ENCODE measurements around the gene PRUNE2. TPM values are rescaled to one million over a fixed set of nuclear protein-coding genes. Genes with fewer than 3 reads are reported as not detected.

The PRUNE2 gene
- total RNA-seq, 1 experiment from 2014 or later, result 0.59 TPM

GRCh38 chr9:76910861-76911260 is 4.9 kb upstream of the PRUNE2 start (continued):
- TF ChIP-seq REST (IDR thresholded peaks at IDR 0.05; ENCODE audit: low read depth), result no peak
- TF ChIP-seq POLR2AphosphoS5 (IDR thresholded peaks at IDR 0.05; ENCODE audit: low read depth, low read length), result no peak
- no peak for TF ChIP-seq EGR1 (IDR thresholded peaks at IDR 0.05; ENCODE audit: low read depth)
- TF ChIP-seq ZFX (IDR thresholded peaks at IDR 0.05), result no peak

GRCh38 chr9:76906647-76906975 is 697 bp upstream of the PRUNE2 start:
- ATAC-seq (no peak), DNase-seq (ENCODE audit: low read depth, low spot score) (no peak)
- ChIA-PET POLR2A (no interaction called here), CTCF (no interaction called here), RAD21 (ENCODE audit: low non-redundant PET in 1 of 2, low total read pairs in 2 of 2, uncharacterized antibody in 2 of 2, unreplicated experiment in 2 of 2) (no interaction called here)
- no peak overlapping the region for H2AFZ ChIP-seq (ENCODE audit: low read depth, low read length, poor library complexity, severe bottlenecking)
- H3K27ac ChIP-seq (ENCODE audit: low read depth, low read length), result no peak overlapping the region
- no peaks in the 10 kb centered on the region for H3K9me3 ChIP-seq (ENCODE audit: control insufficient read depth in 1 of 2, insufficient read depth in 1 of 2, low read depth in 1 of 2, low read length in 2 of 2)
- no peaks in the 10 kb centered on the region for H4K20me1 ChIP-seq (ENCODE audit: insufficient read depth)
- H3K79me2 ChIP-seq (ENCODE audit: insufficient read depth, low read length), result no peaks in the 10 kb centered on the region
- H3K4me1 ChIP-seq (ENCODE audit: control insufficient read depth in 1 of 2, insufficient read depth in 2 of 2, low read length in 2 of 2), result peaks cover 0 to under 1% of the 10 kb centered on the region in 2 experiments; a peak in 1 of 4 replicates
- no peak overlapping the region for H3K4me3 ChIP-seq (replicated peaks in 1 of 2; ENCODE audit: low read depth in 1 of 2, low read length in 2 of 2)
- H3K4me2 ChIP-seq (ENCODE audit: low read length), result no peak overlapping the region
- H3K27me3 ChIP-seq (ENCODE audit: insufficient read depth, low read length), result peaks cover 45% of the 10 kb centered on the region
- H3K9me2 ChIP-seq (ENCODE audit: insufficient read depth), result no peaks in the 10 kb centered on the region
- no TSS peak for BruUV-seq (replicated peaks)
- intact Hi-C loops (cut with micrococcal nuclease), result no loop called here
- H3K36me3 ChIP-seq (ENCODE audit: control insufficient read depth in 1 of 2, insufficient read depth in 2 of 2, low read length in 2 of 2), result no peaks in the 10 kb centered on the region
- TF ChIP-seq ATF3 (IDR thresholded peaks at IDR 0.05), result no peak
- TF ChIP-seq ZFX (IDR thresholded peaks at IDR 0.05), result no peak
- TF ChIP-seq MAX (IDR thresholded peaks at IDR 0.05), result no peak
- TF ChIP-seq JUND (IDR thresholded peaks at IDR 0.05), result no peak
- no peak for TF ChIP-seq RAD21 (IDR thresholded peaks at IDR 0.05; ENCODE audit: low read depth)
- no peak for TF ChIP-seq POLR2A (IDR thresholded peaks at IDR 0.05; ENCODE audit: borderline replicate concordance, extremely low read depth, insufficient read depth, insufficient read length)
- TF ChIP-seq REST (IDR thresholded peaks at IDR 0.05; ENCODE audit: low read depth), result no peak
- no peak for TF ChIP-seq ZNF274 (IDR thresholded peaks at IDR 0.05; ENCODE audit: low read depth, low read length)
- no peak for TF ChIP-seq FOSL1 (IDR thresholded peaks at IDR 0.05; ENCODE audit: low read depth)
- no peak for TF ChIP-seq ZBTB33 (IDR thresholded peaks at IDR 0.05; ENCODE audit: extremely low read depth, insufficient replicate concordance, low read length)
- no peak for TF ChIP-seq EGR1 (IDR thresholded peaks at IDR 0.05; ENCODE audit: low read depth)
- TF ChIP-seq EZH2phosphoT487 (IDR thresholded peaks at IDR 0.05; ENCODE audit: borderline replicate concordance), result no peak
- TF ChIP-seq YY1 (IDR thresholded peaks at IDR 0.05; ENCODE audit: extremely low read depth, insufficient replicate concordance, low read depth, low read length), result no peak
- no peak for TF ChIP-seq SRF (IDR thresholded peaks at IDR 0.05; ENCODE audit: low read depth)
- TF ChIP-seq CBX3 (IDR thresholded peaks at IDR 0.05; ENCODE audit: low read depth), result no peak
- no peak for TF ChIP-seq SP1 (IDR thresholded peaks at IDR 0.05; ENCODE audit: low read depth)
- TF ChIP-seq ELF1 (IDR thresholded peaks at IDR 0.05; ENCODE audit: borderline replicate concordance, low read depth), result no peak
- H3K9ac ChIP-seq (ENCODE audit: low read length), result no peak overlapping the region

All from HCT116 (cell line).